ENCODE measurements around the gene NEDD4L. TPM values are rescaled to one million over a fixed set of nuclear protein-coding genes. Genes with fewer than 3 reads are reported as not detected.

The NEDD4L gene
- total and polyA plus RNA-seq, 8 donors: 88.0 to 159 (median 95.2) TPM

- intact Hi-C loops (cut with DNase I): no loop called here
- Histone ChIP-seq H3K36me3 (no peaks in the 10 kb centered on the region), H3K9me3 (no peaks in the 10 kb centered on the region), H3K4me3 (no peak overlapping the region), H3K27ac (peak overlapping the region; percentile 57 to 83), H3K27me3 (no peaks in the 10 kb centered on the region), H3K4me1 (peaks cover 7 to 33% of the 10 kb centered on the region in 2 donors)
- ATAC-seq (peak; percentile 81), DNase-seq (peak in 2 of 4 donors; percentile 76 to 78)
- TF ChIP-seq, protein P1, sequence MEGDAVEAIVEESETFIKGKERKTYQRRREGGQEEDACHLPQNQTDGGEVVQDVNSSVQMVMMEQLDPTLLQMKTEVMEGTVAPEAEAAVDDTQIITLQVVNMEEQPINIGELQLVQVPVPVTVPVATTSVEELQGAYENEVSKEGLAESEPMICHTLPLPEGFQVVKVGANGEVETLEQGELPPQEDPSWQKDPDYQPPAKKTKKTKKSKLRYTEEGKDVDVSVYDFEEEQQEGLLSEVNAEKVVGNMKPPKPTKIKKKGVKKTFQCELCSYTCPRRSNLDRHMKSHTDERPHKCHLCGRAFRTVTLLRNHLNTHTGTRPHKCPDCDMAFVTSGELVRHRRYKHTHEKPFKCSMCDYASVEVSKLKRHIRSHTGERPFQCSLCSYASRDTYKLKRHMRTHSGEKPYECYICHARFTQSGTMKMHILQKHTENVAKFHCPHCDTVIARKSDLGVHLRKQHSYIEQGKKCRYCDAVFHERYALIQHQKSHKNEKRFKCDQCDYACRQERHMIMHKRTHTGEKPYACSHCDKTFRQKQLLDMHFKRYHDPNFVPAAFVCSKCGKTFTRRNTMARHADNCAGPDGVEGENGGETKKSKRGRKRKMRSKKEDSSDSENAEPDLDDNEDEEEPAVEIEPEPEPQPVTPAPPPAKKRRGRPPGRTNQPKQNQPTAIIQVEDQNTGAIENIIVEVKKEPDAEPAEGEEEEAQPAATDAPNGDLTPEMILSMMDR (IDR thresholded peaks at IDR 0.05): no peak
Measured at GRCh38 chr18:58117786-58118403, 73.9 kb downstream of the NEDD4L start.

DNA sequence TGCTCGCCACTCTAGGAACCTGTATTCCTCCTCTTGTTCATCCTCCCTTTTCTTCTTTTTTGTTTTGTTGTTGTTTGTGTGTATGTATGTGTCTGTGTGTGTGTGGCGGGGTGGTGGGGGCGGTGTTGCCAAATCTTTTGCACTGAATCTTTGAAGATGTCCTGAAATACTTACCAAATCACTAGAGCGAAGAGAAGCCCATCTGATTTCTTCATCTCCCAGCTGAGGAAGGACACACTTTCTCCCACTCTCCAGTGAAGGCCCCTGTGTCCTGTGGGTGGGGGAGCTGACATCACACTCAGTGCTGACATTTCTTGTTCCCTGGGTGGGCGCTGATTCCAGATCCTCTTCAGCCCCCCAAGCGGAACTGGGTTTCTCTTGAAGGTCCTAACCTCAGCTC, 74.5 kb downstream of the NEDD4L start:
- peak overlapping the region; percentile 29 to 53 for H3K27ac ChIP-seq
- intact Hi-C loops (cut with DNase I): no loop called here
- no peak for ATAC-seq

GRCh38 chr18:58119819-58120218, 75.8 kb downstream of the NEDD4L start:
- ATAC-seq (no peak), DNase-seq (no peak)
- no peak overlapping the region for H3K4me3 ChIP-seq
- H3K4me1 ChIP-seq: peaks cover 7 to 29% of the 10 kb centered on the region in 2 donors
- H3K27ac ChIP-seq: peak overlapping the region in 1 of 2 donors; percentile 53
- TF ChIP-seq, protein P1 (IDR thresholded peaks at IDR 0.05): no peak
- H3K27me3 ChIP-seq: no peaks in the 10 kb centered on the region
- no peaks in the 10 kb centered on the region for H3K36me3 ChIP-seq
- no peaks in the 10 kb centered on the region for H3K9me3 ChIP-seq
- intact Hi-C loops (cut with DNase I): loop anchor here in 1 of 2 donors (5.0 to 10.0 kb wide), 2 partner anchors 73 to 235 kb away; no protein-coding TSS in a partner anchor

More for the DNA sequence above, 74.5 kb downstream of the NEDD4L start:
- H3K9me3 ChIP-seq: no peaks in the 10 kb centered on the region
- H3K4me3 ChIP-seq: no peak overlapping the region
- DNase-seq: no peak
- TF ChIP-seq, protein P1 (IDR thresholded peaks at IDR 0.05): no peak
- H3K4me1 ChIP-seq: peaks cover 7 to 29% of the 10 kb centered on the region in 2 donors
- no peaks in the 10 kb centered on the region for H3K27me3 ChIP-seq
- H3K36me3 ChIP-seq: no peaks in the 10 kb centered on the region

DNA sequence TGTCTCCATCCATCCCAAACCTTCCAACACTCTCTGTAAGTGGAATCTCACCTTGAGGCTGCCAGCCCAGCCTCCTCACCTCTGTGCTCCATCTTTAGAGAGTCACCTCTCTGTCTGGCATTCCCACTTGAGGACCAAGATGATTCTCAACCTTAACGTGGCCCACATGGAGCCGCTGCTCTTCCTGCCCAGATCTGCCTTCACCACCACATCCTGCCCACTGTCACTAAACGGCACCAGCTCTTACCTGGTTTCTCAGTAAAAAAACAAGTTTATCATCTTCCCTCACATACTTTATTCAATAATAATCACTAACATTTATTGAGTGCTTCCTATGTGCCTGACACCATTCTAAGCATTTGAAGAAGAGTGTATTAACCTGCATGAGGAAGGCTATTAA, 80.4 kb downstream of the NEDD4L start:
- no peaks in the 10 kb centered on the region for H3K27me3 ChIP-seq
- ATAC-seq (no peak), DNase-seq (no peak)
- no peak overlapping the region for H3K27ac ChIP-seq
- no peaks in the 10 kb centered on the region for H3K9me3 ChIP-seq
- H3K4me1 ChIP-seq: peaks cover 0 to 8% of the 10 kb centered on the region in 2 donors
- no peak overlapping the region for H3K4me3 ChIP-seq
- TF ChIP-seq, protein P1 (IDR thresholded peaks at IDR 0.05): no peak
- intact Hi-C loops (cut with DNase I): loop anchor here in 1 of 2 donors (5.0 to 10.0 kb wide), 2 partner anchors 77 to 240 kb away; no protein-coding TSS in a partner anchor
- H3K36me3 ChIP-seq: no peaks in the 10 kb centered on the region

GRCh38 chr18:58125183-58125582, 81.2 kb downstream of the NEDD4L start:
- Histone ChIP-seq H3K36me3 (no peaks in the 10 kb centered on the region), H3K27me3 (no peaks in the 10 kb centered on the region), H3K4me1 (peaks cover 0 to 8% of the 10 kb centered on the region in 2 donors), H3K9me3 (no peaks in the 10 kb centered on the region), H3K4me3 (no peak overlapping the region), H3K27ac (no peak overlapping the region)
- no peak for ATAC-seq
- TF ChIP-seq, protein P1 (IDR thresholded peaks at IDR 0.05): no peak
- intact Hi-C loops (cut with DNase I): loop anchor here in 1 of 2 donors (10.0 kb wide), 1 partner anchor 240 kb away; no protein-coding TSS in a partner anchor
- no peak for DNase-seq

All from left lung (tissue), 10 donors.